Tibial nerve (tissue), 4 donors: Measurements from ENCODE around the gene SATB1. TPM values are rescaled to one million over a fixed set of nuclear protein-coding genes. Genes with fewer than 3 reads are reported as not detected.

Source experiments
- DNase-seq, 2 donors: peaks; one replicate each; pipeline ENCODE4 v3.0.0-alpha.2; 2019; ENCODE audit warnings: low spot score in 2 of 2
- H3K27ac ChIP-seq, 4 donors: fragments of 200-600 bp; sonication (generic) in 3 of 4; one replicate each; pipeline ENCODE4 v1.5.1; 2017 to 2019; ENCODE audit warnings: mild to moderate bottlenecking in 1 of 4
- H3K27me3 ChIP-seq, 2 donors: fragments of 200-600 bp; sonication (generic) in 1 of 2; one replicate each; pipeline versions ENCODE4 v1.5.1 to v1.6.0; 2017 to 2019
- H3K36me3 ChIP-seq, 3 donors: fragments of 200-600 bp; sonication (generic); one replicate each; pipeline ENCODE4 v1.5.1; 2018 to 2019
- H3K4me1 ChIP-seq, 4 donors: fragments of 200-600 bp; sonication (generic) in 3 of 4; one replicate each; pipeline ENCODE4 v1.5.1; 2017 to 2019
- H3K4me3 ChIP-seq, 4 donors: fragments of 200-600 bp; sonication (generic) in 3 of 4; one replicate each; pipeline ENCODE4 v1.5.1; 2017 to 2019; ENCODE audit warnings: mild to moderate bottlenecking in 1 of 4, moderate library complexity in 1 of 4
- H3K9me3 ChIP-seq, 4 donors: fragments of 200-600 bp; sonication (generic) in 3 of 4; one replicate each; pipeline ENCODE4 v1.5.1; 2017 to 2019
- EP300 ChIP-seq, 2 donors: sonication (generic); formaldehyde crosslinking; IDR thresholded peaks; one replicate each; pipeline ENCODE4 v1.6.1; 2017; ENCODE audit warnings: antibody characterized with exemption in 2 of 2, mild to moderate bottlenecking in 1 of 2
- POLR2A ChIP-seq, 2 donors: fragments of 450-650 bp; IDR thresholded peaks; one replicate each; pipeline ENCODE4 v1.6.1; 2017; ENCODE audit warnings: antibody characterized with exemption in 2 of 2, mild to moderate bottlenecking in 2 of 2, moderate library complexity in 2 of 2
- WGBS, 2 donors: methylation state at CpG; one replicate each; pipeline ENCODE4 v1.1.5; 2018; 5-methylcytosine and 5-hydroxymethylcytosine counted together
- total RNA-seq, 4 donors: library from RNA; depleted of rRNA; stranded (reverse); fragments of >200 nt; gene quantifications; one replicate each; pipeline ENCODE4 v1.1.0, GENCODE V29; 2016
- TF ChIP-seq, protein P1 (sequence below), 5 experiments: fragments of 200-600 bp in 3 of 5; fragments of 450-650 bp in 2 of 5; sonication (generic) in 3 of 5; IDR thresholded peaks; one replicate each; pipeline ENCODE4 v1.5.1; 2016 to 2019; ENCODE audit warnings: antibody characterized with exemption in 5 of 5, mild to moderate bottlenecking in 3 of 5, moderate library complexity in 2 of 5

Gene SATB1
- total RNA-seq, 4 donors from 2014 or later = 28.5 to 48.5 (median 42.8) TPM

DNA sequence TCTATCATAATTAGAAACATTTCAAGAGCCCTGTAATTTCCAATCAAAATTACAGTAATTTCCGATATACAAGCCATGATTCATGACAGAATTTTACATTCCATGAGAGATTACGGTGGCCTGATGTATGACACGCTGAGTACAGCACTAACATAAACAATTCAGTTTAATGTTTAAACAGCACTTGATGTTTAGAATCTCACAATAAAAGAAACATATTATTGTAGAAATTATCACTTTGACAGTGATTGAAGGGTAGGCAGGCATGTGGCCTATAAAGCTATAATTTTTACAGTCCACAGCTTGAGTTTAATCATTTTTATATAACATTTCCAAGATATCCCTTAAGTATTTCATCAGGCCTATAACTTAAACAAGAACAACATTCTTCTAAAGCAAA lies 48.5 kb downstream of the SATB1 start:
- no peak for DNase-seq
- H3K27me3 ChIP-seq = no peaks in the 10 kb centered on the region
- H3K4me3 ChIP-seq = no peak overlapping the region
- TF ChIP-seq, protein P1, sequence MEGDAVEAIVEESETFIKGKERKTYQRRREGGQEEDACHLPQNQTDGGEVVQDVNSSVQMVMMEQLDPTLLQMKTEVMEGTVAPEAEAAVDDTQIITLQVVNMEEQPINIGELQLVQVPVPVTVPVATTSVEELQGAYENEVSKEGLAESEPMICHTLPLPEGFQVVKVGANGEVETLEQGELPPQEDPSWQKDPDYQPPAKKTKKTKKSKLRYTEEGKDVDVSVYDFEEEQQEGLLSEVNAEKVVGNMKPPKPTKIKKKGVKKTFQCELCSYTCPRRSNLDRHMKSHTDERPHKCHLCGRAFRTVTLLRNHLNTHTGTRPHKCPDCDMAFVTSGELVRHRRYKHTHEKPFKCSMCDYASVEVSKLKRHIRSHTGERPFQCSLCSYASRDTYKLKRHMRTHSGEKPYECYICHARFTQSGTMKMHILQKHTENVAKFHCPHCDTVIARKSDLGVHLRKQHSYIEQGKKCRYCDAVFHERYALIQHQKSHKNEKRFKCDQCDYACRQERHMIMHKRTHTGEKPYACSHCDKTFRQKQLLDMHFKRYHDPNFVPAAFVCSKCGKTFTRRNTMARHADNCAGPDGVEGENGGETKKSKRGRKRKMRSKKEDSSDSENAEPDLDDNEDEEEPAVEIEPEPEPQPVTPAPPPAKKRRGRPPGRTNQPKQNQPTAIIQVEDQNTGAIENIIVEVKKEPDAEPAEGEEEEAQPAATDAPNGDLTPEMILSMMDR (IDR thresholded peaks at IDR 0.05) = no peak
- no peak overlapping the region for H3K27ac ChIP-seq
- H3K4me1 ChIP-seq = no peaks in the 10 kb centered on the region
- no peaks in the 10 kb centered on the region for H3K9me3 ChIP-seq
- WGBS, 2 donors = 92 to 96% methylated on average over 3 of the region's 3 CpGs
- peaks cover 0 to 54% (median 0%) of the 10 kb centered on the region in 3 donors for H3K36me3 ChIP-seq

DNA sequence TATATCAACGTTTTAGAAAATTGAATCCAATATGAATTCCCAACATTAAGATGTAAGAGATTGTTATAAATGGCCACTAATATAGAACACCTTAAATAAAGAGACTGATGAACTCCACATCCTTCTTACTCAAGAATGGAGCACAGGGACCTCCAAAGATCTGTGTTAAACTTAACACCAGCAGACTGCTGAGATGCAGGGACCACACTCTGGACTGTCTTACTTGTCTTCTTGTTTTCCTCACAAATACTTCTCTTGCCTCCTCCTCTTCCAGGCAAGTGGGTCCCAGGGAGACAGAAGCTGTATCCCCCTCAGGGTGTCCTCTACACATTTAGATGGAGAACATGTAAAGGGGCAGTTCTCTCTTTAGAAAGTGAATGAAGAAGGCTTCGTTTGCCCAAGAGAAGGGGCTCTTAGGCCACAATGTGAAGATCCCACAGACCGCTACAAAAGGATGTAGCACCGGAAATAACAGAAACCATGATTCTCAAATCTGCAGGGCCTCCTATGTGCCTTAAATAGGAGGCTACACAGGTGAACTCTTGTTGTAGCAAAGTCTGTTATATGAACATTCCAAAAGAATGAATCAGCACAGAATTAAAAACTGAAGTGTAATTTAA lies 52.2 kb downstream of the SATB1 start:
- Histone ChIP-seq H3K9me3 (no peaks in the 10 kb centered on the region), H3K27me3 (no peaks in the 10 kb centered on the region), H3K36me3 (peaks cover 0 to 53% (median 0%) of the 10 kb centered on the region in 3 donors), H3K4me1 (no peaks in the 10 kb centered on the region), H3K4me3 (no peak overlapping the region), H3K27ac (no peak overlapping the region)
- TF ChIP-seq POLR2A (IDR thresholded peaks at IDR 0.05) (no peak), EP300 (IDR thresholded peaks at IDR 0.05) (no peak)
- TF ChIP-seq, protein P1 (IDR thresholded peaks at IDR 0.05) = no peak
- no peak for DNase-seq
- 86 to 87% methylated on average over 4 of the region's 4 CpGs for WGBS, 2 donors

DNA sequence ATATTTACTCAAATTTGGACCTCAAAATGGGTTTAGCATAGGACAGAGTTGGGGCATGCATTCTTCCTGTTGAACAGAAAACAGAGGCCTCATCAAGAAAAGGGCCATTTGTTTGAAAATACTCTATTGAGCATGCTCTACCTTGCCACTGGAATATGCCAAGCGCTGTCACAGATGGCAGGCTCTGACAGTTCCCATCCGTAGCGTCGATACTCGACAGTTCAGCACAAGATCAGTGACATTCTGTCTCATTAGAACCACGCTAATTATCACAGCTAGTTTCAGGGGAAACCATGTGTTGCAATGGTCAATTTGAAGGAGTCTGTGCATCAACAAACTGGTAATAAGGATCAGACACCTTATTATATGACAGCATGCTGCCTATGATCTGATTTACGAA lies 54.5 kb downstream of the SATB1 start:
- no peaks in the 10 kb centered on the region for H3K27me3 ChIP-seq
- no peak for TF ChIP-seq POLR2A (IDR thresholded peaks at IDR 0.05)
- TF ChIP-seq, protein P1 (IDR thresholded peaks at IDR 0.05) = no peak
- TF ChIP-seq EP300 (IDR thresholded peaks at IDR 0.05) = no peak
- no peaks in the 10 kb centered on the region for H3K4me1 ChIP-seq
- no peak overlapping the region for H3K27ac ChIP-seq
- H3K36me3 ChIP-seq = peaks cover 0 to 45% (median 0%) of the 10 kb centered on the region in 3 donors
- H3K4me3 ChIP-seq = no peak overlapping the region
- no peak for DNase-seq
- no peaks in the 10 kb centered on the region for H3K9me3 ChIP-seq
- 95 to 96% methylated on average over 7 of the region's 7 CpGs for WGBS, 2 donors

DNA sequence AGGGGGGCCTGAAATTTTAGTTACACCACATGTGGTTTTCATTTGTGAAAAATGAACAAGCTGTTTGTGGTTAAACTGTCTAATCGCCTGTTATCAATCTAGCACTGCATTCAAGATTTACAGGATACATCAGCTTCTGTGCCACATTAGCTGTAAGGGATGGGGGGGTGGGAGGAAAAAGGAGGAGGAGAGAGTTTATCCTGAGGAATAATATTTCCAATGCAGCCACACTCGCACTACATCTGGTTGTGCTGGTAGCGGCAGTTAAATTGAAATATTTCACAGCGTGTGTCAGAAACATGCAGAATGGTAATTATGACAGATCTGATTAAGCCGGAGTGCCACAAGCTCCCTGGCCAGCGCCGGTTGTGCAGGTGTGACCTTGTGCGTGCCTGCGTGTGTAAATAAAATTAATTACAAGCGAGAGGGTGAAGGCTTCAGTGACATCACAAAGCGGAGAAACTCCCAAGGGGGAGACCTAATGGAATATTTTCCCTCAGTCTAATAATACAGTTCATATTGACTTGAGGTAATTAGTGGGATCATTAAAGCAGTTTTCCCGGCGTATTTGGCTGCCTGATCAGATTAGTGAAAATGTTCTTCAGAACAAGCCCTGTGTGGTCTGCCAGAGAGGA lies 55.5 kb downstream of the SATB1 start:
- TF ChIP-seq, protein P1 (IDR thresholded peaks at IDR 0.05) = no peak
- TF ChIP-seq EP300 (IDR thresholded peaks at IDR 0.05) = no peak
- no peak for TF ChIP-seq POLR2A (IDR thresholded peaks at IDR 0.05)
- no peak overlapping the region for H3K4me3 ChIP-seq
- H3K27ac ChIP-seq = no peak overlapping the region
- H3K4me1 ChIP-seq = no peaks in the 10 kb centered on the region
- no peak for DNase-seq
- 55 to 64% methylated on average over 13 of the region's 13 CpGs for WGBS, 2 donors
- H3K27me3 ChIP-seq = no peaks in the 10 kb centered on the region
- no peaks in the 10 kb centered on the region for H3K9me3 ChIP-seq
- H3K36me3 ChIP-seq = peaks cover 0 to 36% (median 0%) of the 10 kb centered on the region in 3 donors

DNA sequence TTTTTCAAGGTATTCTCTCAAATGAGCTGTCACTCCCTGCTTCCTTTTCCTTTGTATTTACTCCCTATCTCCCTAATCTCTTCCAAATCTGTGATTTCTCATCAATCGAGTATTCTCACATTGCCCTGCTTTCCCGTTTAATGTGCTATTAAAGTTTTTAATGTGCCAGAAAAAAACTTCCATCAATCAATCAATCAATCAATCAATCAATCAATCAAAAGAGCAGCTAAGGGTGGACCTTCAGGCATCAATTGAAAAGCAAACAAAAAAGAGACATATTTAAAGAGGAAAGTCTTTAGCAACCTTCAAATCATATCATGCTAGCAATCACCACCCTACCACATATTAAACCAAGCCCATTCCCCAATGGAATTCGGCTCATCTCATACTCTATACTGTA lies 58.9 kb downstream of the SATB1 start:
- Histone ChIP-seq H3K36me3 (peaks cover 0 to 19% (median 0%) of the 10 kb centered on the region in 3 donors), H3K4me1 (no peaks in the 10 kb centered on the region), H3K9me3 (no peaks in the 10 kb centered on the region), H3K4me3 (no peak overlapping the region), H3K27ac (no peak overlapping the region), H3K27me3 (no peaks in the 10 kb centered on the region)
- WGBS, 2 donors = 92 to 97% methylated on average over 3 of the region's 3 CpGs
- DNase-seq = no peak
- TF ChIP-seq POLR2A (IDR thresholded peaks at IDR 0.05) (no peak), EP300 (IDR thresholded peaks at IDR 0.05) (no peak)
- TF ChIP-seq, protein P1 (IDR thresholded peaks at IDR 0.05) = no peak
